ENCODE measurements around the gene CHI3L2.

The CHI3L2 gene

GRCh38 chr1:111256988-111257658 lies 29.6 kb downstream of the CHI3L2 start:
- no peak for DNase-seq

GRCh38 chr1:111267801-111268508 lies 40.4 kb downstream of the CHI3L2 start:
- DNase-seq: no peak

GRCh38 chr1:111269825-111270406 lies 42.4 kb downstream of the CHI3L2 start:
- no peak for DNase-seq

DNA sequence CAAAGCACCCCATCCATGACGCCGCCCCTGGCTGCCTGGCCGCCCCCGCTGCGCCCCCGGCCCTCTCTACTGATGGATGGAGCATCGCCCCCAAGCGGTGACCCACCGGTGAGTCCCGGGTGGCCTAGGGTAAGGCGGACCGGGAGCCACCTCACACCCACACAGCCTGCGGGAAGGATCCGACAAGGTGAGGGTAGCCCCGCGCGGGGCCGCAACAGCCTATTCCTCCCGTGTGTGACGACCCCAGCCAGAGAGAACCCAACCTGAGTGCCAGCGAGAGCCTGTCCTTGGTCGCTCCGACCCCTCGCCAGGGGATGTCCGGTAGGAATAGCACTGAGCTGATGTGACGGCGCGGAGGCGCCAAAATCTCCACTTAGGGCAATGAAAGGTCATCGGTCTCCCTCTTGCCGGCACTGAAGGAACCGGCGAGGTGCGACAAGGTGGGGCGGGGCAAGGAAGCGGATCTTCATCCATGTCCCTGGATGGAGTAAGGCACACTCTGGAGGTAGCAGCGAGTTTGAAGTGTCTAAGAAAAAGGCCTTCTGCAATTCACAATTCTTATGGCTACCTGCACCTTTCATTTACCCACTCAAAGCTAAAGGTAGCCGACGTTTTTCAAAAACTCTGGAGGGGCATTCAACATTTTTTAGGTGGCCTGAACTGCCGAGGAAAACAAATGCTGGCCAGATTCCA lies 43.4 kb downstream of the CHI3L2 start:
- no peak for DNase-seq

- no peak for DNase-seq
Observed at GRCh38 chr1:111271464-111271801, 43.9 kb downstream of the CHI3L2 start.

DNA sequence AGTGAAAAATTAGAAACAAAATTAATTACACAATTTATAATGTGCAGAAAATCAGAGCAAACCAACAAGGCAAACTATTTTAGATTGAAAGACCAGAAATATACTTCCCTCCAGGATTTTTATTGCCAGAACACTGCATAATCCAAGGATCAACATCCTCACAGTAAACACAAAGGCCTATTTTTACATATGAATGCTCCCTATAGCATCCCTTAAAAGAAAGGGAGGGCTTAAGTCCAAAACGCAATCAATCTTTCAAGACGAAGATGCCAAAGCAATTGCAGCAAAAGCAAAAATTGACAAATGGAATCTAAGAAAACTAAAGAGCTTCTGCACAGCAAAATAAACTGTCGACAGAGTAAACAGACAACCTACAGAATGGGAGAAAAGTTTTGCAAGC lies 44.6 kb downstream of the CHI3L2 start:
- DNase-seq: no peak

DNA sequence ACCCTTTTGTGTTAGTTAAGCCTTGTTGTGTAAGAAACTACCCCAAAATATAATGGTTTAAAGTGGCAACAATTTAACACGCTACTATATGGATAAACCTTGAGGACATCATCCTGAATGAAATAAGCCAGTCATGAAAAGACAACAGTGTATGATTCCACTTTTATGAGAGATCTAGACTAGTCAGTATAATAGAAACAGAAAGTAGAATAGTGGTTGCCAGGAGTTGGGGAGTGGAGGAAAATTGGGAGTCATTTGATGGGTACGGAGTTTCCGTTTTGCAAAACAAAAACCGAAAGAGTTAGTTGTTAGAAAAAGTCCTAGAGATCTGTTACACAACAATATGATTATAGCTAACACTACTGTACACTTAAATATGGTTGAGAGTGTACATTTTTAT lies 47.1 kb downstream of the CHI3L2 start:
- no peak for DNase-seq

GRCh38 chr1:111275079-111275478 lies 47.6 kb downstream of the CHI3L2 start:
- DNase-seq: no peak

DNA sequence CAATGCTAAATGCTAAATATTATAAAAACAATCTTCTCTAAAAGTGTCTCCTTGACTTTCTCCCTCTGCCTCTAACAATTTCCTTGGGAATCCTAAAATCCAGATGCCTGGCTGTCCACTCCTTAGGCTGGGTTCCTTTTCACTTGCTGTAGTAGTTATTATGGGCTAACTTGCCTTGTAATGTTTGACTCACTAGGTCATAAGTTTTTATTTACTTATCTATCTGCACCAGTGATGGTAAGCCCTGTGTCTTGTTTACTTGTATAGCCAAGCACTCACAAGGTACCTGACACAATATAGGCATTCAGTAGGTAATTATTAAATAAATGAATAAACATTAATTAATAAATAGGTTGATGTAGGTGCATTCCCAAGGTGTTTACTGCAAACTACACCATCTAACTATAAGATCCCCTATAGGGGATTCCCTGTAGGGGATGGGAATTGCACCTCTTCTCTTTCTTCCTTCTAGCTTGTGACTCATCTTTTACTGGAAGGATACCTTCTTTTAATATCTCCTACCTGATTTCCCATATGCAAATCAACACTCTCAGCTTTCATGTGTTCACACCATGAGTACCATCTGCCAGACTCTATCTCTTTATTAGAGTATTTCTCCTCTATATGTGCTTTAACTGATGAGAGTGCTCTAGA lies 48.4 kb downstream of the CHI3L2 start:
- DNase-seq: no peak

- no peak for DNase-seq
Observed at GRCh38 chr1:111279144-111279543, 51.6 kb downstream of the CHI3L2 start.

DNA sequence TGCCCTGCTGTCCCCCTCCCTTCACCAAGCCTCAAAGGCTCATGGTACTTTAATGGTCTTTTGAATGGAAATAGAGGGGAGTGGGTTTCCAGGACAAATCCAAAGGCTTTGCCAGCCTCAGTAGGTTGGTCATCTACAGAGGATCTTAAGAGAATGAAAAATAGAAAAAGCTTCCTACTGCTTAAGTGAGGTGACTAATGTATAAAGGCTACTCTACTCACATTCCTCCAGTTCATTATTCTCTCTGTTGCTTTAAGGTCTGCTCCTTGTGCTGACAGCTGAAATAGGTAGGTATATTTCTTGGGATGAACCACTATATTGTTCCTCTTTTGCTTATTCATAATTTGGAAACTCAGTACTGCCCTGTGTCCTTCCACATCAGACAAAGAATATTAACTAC lies 52.8 kb downstream of the CHI3L2 start:
- no peak for DNase-seq

GRCh38 chr1:111281411-111281810 lies 53.9 kb downstream of the CHI3L2 start:
- no peak for DNase-seq

DNA sequence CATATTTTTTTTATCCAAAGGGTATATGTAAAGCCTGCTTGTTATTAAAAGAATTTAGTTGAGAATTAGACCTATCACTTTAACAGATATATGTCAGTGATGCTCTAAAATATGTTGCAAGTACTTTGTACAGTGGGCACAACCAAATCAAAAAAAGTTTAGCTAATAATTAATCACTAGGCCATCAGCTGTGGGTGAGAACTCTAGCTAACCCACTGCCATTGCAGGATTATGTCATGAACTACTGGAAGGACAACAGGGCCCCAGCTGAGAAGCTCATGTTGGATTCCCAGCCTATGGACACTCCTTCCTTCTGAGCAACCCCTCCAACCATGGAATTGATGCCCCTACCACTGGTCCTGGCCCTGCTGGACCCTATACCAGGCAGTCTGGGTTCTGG lies 56.3 kb downstream of the CHI3L2 start:
- no peak for DNase-seq

DNA sequence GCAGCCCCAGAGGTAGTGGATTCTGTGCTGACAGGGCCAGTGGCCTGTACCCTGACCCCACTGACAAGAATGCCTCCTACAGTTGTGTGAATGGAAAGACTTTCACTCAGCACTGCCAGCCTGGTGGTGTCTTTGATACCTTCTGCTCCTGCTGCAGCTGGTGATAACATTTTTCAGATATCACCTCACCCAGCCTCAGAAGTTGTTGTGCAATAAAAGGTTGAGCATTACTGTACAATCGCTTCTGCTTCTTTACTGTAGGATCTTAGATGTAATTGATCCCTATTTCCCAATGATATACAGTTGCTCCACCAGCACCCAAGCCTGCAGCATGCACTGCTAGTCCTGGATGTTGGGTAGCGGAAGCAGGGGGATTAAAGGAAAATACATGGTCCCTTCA lies 58.4 kb downstream of the CHI3L2 start:
- DNase-seq: no peak

DNA sequence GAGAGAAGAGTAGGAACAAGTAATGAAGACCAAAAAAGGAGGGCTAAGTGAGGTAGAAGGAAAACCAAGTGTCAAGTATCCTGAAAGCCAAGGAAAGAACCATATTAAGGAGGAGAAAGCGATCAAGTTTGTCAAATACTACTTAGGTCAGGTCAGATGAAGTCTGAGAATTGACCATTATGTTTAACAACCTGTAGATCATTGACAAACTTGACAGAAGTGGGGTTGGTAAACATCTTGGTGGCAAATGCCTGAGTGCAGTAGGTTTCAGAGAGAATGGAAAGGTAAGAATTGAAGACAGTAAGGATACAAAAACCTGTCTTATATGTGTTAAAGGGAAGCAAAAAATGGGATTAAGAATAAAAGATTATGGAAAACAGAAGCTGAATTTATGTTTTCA lies 59.4 kb downstream of the CHI3L2 start:
- DNase-seq: no peak

- no peak for DNase-seq
Observed at GRCh38 chr1:111289371-111289770, 61.9 kb downstream of the CHI3L2 start.

DNA sequence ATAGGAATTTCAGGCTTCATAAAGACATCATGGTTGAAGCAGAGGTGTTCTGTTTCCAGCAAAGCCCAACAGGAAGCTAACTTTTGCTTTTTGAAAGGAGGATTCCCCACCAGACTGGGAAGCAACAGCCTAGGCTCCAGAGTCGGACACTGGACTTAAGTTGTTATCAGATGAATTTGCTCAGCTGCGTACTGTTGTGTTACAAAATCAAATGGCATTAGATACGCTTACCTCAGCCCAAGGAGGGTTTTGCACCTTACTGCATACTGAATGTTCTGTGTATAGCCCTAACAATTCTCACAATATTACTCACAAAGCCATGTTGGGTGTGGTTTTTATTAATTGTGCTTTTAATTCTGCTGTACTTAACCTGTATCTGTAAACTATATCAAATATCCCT lies 62.6 kb downstream of the CHI3L2 start:
- no peak for DNase-seq

- DNase-seq: peak; percentile 68 to 72
Observed at GRCh38 chr1:111290630-111291029, 63.1 kb downstream of the CHI3L2 start, which contains the start of gene CHIA. CHIA (plus strand) TSS chr1:111290851; CDS start chr1:111310468, 19,617 bp downstream.

Data from NCI-H187 (cell line).